Measurements from ENCODE around the gene PRKAG2. TPM values are rescaled to one million over a fixed set of nuclear protein-coding genes. Genes with fewer than 3 reads are reported as not detected.

PRKAG2 gene
- total RNA-seq, 1 donor from 2014 or later, result 15.7 TPM

DNA sequence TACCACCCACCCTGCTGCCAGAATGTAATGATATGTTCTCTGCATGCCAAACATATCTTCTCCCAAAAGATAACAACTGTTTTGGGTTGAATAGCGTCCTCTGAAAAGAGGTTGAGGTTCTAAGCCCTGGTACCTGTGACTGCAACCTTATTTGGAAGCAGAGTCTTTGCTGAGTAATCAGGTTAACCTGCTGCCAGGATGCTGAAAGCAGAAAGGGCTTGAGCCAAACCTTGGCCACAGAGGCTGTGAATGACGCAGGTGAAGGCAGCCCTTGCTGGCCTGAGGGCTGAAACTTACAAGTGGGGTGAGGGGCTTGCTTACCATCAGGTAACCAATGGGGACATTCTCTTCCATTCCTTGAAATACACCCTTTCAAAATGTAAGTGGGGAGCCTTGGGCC lies 205.4 kb downstream of the PRKAG2 start:
- H3K27ac Mint-ChIP-seq, result no peak overlapping the region
- H3K4me1 Mint-ChIP-seq, result peaks cover 6% of the 10 kb centered on the region
- H3K4me3 Mint-ChIP-seq, result no peak overlapping the region
- DNase-seq (ENCODE audit: low spot score in 2 of 2, unreplicated experiment in 2 of 2), result no peak
- H3K9me3 Mint-ChIP-seq, result peaks cover 10% of the 10 kb centered on the region
- no peak for TF ChIP-seq CTCF (IDR thresholded peaks at IDR 0.05; ENCODE audit: unreplicated experiment)
- no peaks in the 10 kb centered on the region for H3K36me3 Mint-ChIP-seq
- no peaks in the 10 kb centered on the region for H3K27me3 Mint-ChIP-seq (ENCODE audit: low read depth)

DNA sequence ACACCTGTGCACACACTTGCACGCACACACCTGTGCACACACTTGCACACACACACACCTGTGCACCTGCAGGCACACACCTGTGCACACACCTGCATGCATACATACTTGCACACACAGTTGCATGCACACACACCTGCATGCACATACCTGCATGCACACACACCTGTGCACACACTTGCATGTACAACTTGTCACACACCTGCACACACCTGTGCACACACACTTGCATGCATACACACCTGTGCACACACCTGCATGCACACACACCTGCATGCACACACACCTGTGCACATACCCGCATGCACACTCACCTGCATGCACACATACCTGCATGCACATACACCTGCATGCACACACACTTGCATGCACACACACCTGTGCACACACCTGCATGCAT lies 207.2 kb downstream of the PRKAG2 start:
- Mint-ChIP-seq H3K9me3 (peaks cover 10% of the 10 kb centered on the region), H3K27ac (no peak overlapping the region), H3K4me3 (no peak overlapping the region), H3K36me3 (no peaks in the 10 kb centered on the region), H3K27me3 (ENCODE audit: low read depth) (no peaks in the 10 kb centered on the region), H3K4me1 (peaks cover 6% of the 10 kb centered on the region)
- DNase-seq (ENCODE audit: low spot score in 2 of 2, unreplicated experiment in 2 of 2), result no peak
- TF ChIP-seq CTCF (IDR thresholded peaks at IDR 0.05; ENCODE audit: unreplicated experiment), result no peak

GRCh38 chr7:151666886-151667285 lies 210.0 kb downstream of the PRKAG2 start:
- Mint-ChIP-seq H3K27me3 (ENCODE audit: low read depth) (no peaks in the 10 kb centered on the region), H3K36me3 (no peaks in the 10 kb centered on the region), H3K9me3 (peaks cover 10% of the 10 kb centered on the region), H3K27ac (no peak overlapping the region), H3K4me1 (peaks cover 6% of the 10 kb centered on the region), H3K4me3 (no peak overlapping the region)
- no peak for DNase-seq (ENCODE audit: low spot score in 2 of 2, unreplicated experiment in 2 of 2)
- no peak for TF ChIP-seq CTCF (IDR thresholded peaks at IDR 0.05; ENCODE audit: unreplicated experiment)

DNA sequence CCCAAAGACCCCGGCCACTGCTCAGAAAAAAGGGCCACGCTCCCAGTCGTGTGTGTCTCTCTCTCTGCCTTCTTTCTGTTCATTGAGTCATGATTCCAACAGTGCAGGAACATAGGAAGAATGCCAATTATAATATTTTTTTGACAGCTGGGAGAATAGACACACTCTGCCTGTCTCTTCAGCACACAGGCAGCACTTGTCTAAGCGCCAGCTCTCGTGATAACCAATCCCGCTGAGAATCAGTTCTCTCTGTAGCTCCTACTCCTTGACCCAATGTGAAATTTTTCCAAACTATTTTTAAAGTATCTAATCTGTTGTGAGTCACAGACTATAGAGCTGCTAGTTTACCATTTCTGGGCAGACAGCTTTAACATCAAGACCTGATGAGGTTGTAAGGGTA lies 211.5 kb downstream of the PRKAG2 start:
- Mint-ChIP-seq H3K4me1 (no peaks in the 10 kb centered on the region), H3K4me3 (no peak overlapping the region), H3K9me3 (peaks cover 10% of the 10 kb centered on the region), H3K27ac (no peak overlapping the region), H3K27me3 (ENCODE audit: low read depth) (no peaks in the 10 kb centered on the region), H3K36me3 (no peaks in the 10 kb centered on the region)
- DNase-seq (ENCODE audit: low spot score in 2 of 2, unreplicated experiment in 2 of 2), result no peak
- no peak for TF ChIP-seq CTCF (IDR thresholded peaks at IDR 0.05; ENCODE audit: unreplicated experiment)

GRCh38 chr7:151664268-151664667 lies 212.6 kb downstream of the PRKAG2 start:
- Mint-ChIP-seq H3K27me3 (ENCODE audit: low read depth) (no peaks in the 10 kb centered on the region), H3K4me1 (no peaks in the 10 kb centered on the region), H3K27ac (no peak overlapping the region), H3K9me3 (peaks cover 10% of the 10 kb centered on the region), H3K4me3 (no peak overlapping the region), H3K36me3 (no peaks in the 10 kb centered on the region)
- no peak for DNase-seq (ENCODE audit: low spot score in 2 of 2, unreplicated experiment in 2 of 2)
- no peak for TF ChIP-seq CTCF (IDR thresholded peaks at IDR 0.05; ENCODE audit: unreplicated experiment)
